ENCODE results near the gene SENP1. TPM values are rescaled to one million over a fixed set of nuclear protein-coding genes. Genes with fewer than 3 reads are reported as not detected.

Gene SENP1
- polyA plus RNA-seq, 3 donors: 5.2 to 8.0 (median 6.0) TPM

DNA sequence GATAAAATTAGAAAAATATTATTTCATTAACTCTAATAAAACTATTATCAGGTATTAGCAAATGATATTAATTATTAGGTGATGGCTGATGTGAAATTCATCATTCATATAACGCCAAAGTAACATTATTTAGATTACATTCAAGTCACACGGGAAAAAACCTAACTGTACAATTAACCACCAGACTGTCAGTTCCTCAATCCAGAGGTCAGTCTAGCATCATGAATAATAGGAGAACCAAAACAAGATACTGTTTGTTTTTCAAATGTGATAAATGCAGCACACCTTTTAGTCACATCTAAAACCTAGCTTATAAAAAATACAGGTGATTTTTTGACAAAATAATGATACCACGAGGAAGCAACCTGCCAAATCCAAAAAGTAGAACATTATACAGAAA is 19.6 kb downstream of the SENP1 start:
- TF ChIP-seq CTCF (IDR thresholded peaks at IDR 0.05): no peak
- no peak overlapping the region for H3K4me2 ChIP-seq (replicated peaks; ENCODE audit: extremely low read depth, low read length, poor library complexity, severe bottlenecking)
- WGBS (ENCODE audit: insufficient coverage): no CpG with 5 or more reads among the region's 3 CpGs
- no peak for DNase-seq
- H3K4me3 Mint-ChIP-seq: no peak overlapping the region
- no peaks in the 10 kb centered on the region for H3K9me3 Mint-ChIP-seq
- peaks cover 3% of the 10 kb centered on the region for H3K4me1 Mint-ChIP-seq
- intact Hi-C loops (cut with micrococcal nuclease): no loop called here
- peaks cover 65 to 80% of the 10 kb centered on the region in 2 donors for H3K36me3 Mint-ChIP-seq
- H2AFZ ChIP-seq (ENCODE audit: insufficient read depth, low read depth, low read length, poor library complexity, severe bottlenecking): no peak overlapping the region
- no peak overlapping the region for H3K9ac ChIP-seq (ENCODE audit: insufficient read depth, low read length, poor library complexity, severe bottlenecking)
- no peaks in the 10 kb centered on the region for H3K27me3 ChIP-seq (ENCODE audit: control insufficient read depth in 2 of 2, insufficient read depth in 2 of 2, low read length in 2 of 2)
- no peaks in the 10 kb centered on the region for H3K4me1 ChIP-seq (ENCODE audit: control insufficient read depth in 1 of 2, insufficient read depth in 2 of 2, low read length in 2 of 2)
- no peaks in the 10 kb centered on the region for H3K79me2 ChIP-seq (ENCODE audit: insufficient read depth, low read length)
- H3K9me3 ChIP-seq (replicated peaks in 1 of 2; ENCODE audit: control insufficient read depth in 1 of 2, insufficient read depth in 1 of 2, low read length in 2 of 2): no peaks in the 10 kb centered on the region
- H4K20me1 ChIP-seq (ENCODE audit: insufficient read depth, low read length): no peaks in the 10 kb centered on the region
- H3K27ac ChIP-seq (ENCODE audit: low read depth in 1 of 2, low read length in 2 of 2): no peak overlapping the region
- H3K36me3 ChIP-seq (replicated peaks in 1 of 2; ENCODE audit: control insufficient read depth in 1 of 2, insufficient read depth in 2 of 2, low read length in 2 of 2): peaks cover 65 to 99% of the 10 kb centered on the region in 2 donors
- no peak overlapping the region for H3K4me3 ChIP-seq (replicated peaks in 1 of 3; ENCODE audit: low read depth in 2 of 3, low read length in 3 of 3)
- no peak overlapping the region for H3K27ac Mint-ChIP-seq
- no peaks in the 10 kb centered on the region for H3K27me3 Mint-ChIP-seq (ENCODE audit: low read depth in 3 of 3)

DNA sequence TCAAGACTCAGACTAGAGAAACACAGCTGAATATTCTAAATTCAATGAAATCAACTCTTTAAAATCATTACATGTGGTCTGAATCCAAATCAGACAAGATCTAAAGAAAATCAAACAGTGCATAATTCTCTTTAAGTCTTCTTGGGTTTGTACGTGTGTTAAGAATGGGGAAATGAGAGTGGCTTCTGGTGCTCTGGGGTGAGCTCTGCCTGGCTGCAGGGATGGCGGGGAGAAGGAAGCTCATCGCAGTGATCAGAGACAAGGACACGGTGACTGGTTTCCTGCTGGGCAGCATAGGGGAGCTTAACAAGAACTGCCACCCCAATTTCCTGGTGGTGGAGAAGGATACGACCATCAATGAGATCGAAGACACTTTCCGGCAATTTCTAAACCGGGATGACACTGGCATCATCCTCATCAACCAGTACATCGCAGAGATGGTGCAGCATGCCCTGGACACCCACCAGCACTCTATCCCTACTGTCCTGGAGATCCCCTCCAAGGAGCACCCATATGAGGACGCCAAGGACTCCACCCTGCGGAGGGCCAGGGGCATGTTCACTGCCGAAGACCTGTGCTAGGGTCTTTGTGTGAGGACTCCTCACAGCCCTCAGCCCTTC is 20.9 kb downstream of the SENP1 start:
- DNase-seq: no peak
- no peak overlapping the region for H3K27ac ChIP-seq (ENCODE audit: low read depth in 1 of 2, low read length in 2 of 2)

More for the DNA sequence above, 20.9 kb downstream of the SENP1 start:
- no peaks in the 10 kb centered on the region for H3K9me3 ChIP-seq (replicated peaks in 1 of 2; ENCODE audit: control insufficient read depth in 1 of 2, insufficient read depth in 1 of 2, low read length in 2 of 2)
- no peak overlapping the region for H3K4me3 ChIP-seq (replicated peaks in 1 of 3; ENCODE audit: low read depth in 2 of 3, low read length in 3 of 3)
- H3K4me2 ChIP-seq (replicated peaks; ENCODE audit: extremely low read depth, low read length, poor library complexity, severe bottlenecking): no peak overlapping the region
- H3K9ac ChIP-seq (ENCODE audit: insufficient read depth, low read length, poor library complexity, severe bottlenecking): no peak overlapping the region
- H3K79me2 ChIP-seq (ENCODE audit: insufficient read depth, low read length): no peaks in the 10 kb centered on the region
- no peak overlapping the region for H3K4me3 Mint-ChIP-seq
- H3K36me3 ChIP-seq (replicated peaks in 1 of 2; ENCODE audit: control insufficient read depth in 1 of 2, insufficient read depth in 2 of 2, low read length in 2 of 2): peaks cover 59 to 97% of the 10 kb centered on the region in 2 donors
- intact Hi-C loops (cut with micrococcal nuclease): no loop called here
- H3K27me3 ChIP-seq (ENCODE audit: control insufficient read depth in 2 of 2, insufficient read depth in 2 of 2, low read length in 2 of 2): no peaks in the 10 kb centered on the region
- H3K4me1 Mint-ChIP-seq: peaks cover 3% of the 10 kb centered on the region
- H2AFZ ChIP-seq (ENCODE audit: insufficient read depth, low read depth, low read length, poor library complexity, severe bottlenecking): no peak overlapping the region
- H4K20me1 ChIP-seq (ENCODE audit: insufficient read depth, low read length): no peaks in the 10 kb centered on the region
- H3K27me3 Mint-ChIP-seq (ENCODE audit: low read depth in 3 of 3): no peaks in the 10 kb centered on the region
- 58% methylated on average over 11 of the region's 12 CpGs for WGBS (ENCODE audit: insufficient coverage)
- peaks cover 62 to 77% of the 10 kb centered on the region in 2 donors for H3K36me3 Mint-ChIP-seq
- H3K4me1 ChIP-seq (ENCODE audit: control insufficient read depth in 1 of 2, insufficient read depth in 2 of 2, low read length in 2 of 2): no peaks in the 10 kb centered on the region
- no peak for TF ChIP-seq CTCF (IDR thresholded peaks at IDR 0.05)
- no peaks in the 10 kb centered on the region for H3K9me3 Mint-ChIP-seq
- peak overlapping the region in 3 of 7 donors; percentile 16 to 70 (median 31) for H3K27ac Mint-ChIP-seq

All from CD14-positive monocyte (primary cell).